Stimulated activated CD4-positive, alpha-beta T cell treated with anti-CD3 and anti-CD28 coated beads, Interleukin-2, amount 100 ng/mL, for 24 hours (primary cell): ENCODE results near the gene C1QL2.

Experiments
- DNase-seq, 2 donors: peaks; one replicate each; pipeline ENCODE4 v3.0.0-alpha.2; 2020

C1QL2 gene

GRCh38 chr2:119178776-119179175, 20.2 kb upstream of the C1QL2 start:
- DNase-seq: no peak

- no peak for DNase-seq
These were observed 19.3 kb upstream of the C1QL2 start for GRCh38 chr2:119177838-119178190.

DNA sequence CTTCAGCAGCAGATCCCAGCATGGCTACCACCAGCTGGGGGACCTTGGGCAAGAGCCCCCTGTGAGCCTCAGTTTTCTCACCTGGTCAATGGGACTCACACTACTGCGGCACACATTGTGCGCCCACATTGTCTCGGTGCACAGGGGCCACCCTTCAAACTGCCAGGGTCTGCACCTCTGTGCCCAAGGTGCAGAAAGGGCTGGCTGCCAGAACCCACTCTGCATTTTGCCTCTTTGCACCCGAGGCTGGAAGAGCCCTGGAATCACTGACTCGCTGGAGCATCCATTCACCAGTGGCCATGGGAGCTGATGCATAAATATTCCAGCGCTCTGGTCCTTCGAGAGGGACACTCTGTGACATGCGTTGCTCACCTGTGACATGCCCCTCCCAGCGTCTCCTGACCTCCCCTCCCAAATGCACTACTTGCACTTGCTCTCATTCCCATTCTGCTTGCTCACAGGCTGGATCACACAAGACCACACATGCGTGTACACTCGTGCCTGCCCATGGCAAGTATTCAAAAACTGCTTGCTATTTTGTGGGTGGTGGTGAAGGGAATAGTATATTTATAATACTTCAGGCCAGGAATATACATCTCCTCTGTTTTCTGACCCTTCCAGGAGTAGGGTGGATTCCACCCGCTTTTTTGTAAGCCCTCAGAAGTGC, 18.8 kb upstream of the C1QL2 start:
- no peak for DNase-seq

- DNase-seq: no peak
These were observed 17.0 kb upstream of the C1QL2 start for GRCh38 chr2:119175517-119175916.

- no peak for DNase-seq
These were observed 16.4 kb upstream of the C1QL2 start for GRCh38 chr2:119174993-119175347.

DNA sequence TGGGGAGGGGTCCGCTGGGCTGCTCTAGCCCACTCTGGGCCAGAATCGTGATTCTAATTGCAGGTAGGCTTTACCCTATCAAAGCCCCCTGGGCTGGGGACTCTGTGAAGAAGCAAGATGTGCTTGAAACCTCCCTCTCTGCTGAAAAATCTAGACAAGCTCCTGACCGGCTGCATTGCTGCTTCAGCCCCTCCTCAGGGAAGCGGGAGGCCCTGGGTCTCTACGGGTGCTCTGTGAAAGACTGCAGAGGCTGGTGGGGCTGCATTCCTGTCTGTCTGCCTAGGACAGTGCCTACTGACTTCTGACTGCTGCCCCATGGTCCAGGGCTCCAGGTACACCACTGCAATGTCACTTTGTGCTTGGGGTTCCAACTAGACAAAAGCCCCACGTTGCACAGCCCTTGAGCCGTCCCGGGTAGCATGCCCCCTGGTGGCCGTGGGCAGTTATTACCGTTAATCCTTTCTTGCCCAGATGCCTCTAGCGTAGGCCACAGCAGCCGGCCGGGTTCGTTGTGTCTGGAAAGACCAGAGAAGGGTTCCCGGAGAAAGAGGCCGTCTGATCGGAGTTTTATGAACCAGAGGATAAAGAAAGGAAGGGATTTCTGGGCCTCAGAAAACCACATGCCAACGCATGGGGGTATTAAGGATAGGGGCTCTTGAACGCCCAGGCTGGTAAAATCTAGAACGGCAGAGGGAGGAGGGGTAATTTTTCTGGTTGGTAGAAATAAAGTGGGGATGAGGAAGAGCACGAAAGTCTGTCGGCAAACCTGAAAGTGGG, 15.9 kb upstream of the C1QL2 start:
- DNase-seq: peak; percentile 69 to 71

GRCh38 chr2:119173556-119174060, 15.1 kb upstream of the C1QL2 start:
- no peak for DNase-seq

GRCh38 chr2:119170504-119170903, 12.0 kb upstream of the C1QL2 start:
- DNase-seq: no peak

DNA sequence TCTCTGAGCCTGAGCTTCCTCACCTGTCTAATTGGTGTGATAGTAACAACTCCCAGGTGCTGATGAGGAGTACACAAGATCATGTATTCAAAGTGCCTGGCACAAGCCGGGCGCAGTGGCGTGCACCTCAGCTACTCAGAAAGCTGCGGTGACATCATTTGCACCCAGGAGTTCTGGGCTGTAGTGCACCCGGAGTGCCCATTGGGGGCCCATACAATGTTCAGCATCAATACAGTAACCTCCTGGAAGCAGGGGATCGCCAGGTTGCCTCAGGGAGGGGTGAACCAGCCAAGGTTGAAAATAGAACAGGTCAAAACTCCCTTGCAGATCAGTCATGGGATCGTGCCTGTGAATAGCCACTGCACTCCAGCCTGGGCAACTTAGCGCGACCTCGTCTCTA, 11.2 kb upstream of the C1QL2 start:
- no peak for DNase-seq

DNA sequence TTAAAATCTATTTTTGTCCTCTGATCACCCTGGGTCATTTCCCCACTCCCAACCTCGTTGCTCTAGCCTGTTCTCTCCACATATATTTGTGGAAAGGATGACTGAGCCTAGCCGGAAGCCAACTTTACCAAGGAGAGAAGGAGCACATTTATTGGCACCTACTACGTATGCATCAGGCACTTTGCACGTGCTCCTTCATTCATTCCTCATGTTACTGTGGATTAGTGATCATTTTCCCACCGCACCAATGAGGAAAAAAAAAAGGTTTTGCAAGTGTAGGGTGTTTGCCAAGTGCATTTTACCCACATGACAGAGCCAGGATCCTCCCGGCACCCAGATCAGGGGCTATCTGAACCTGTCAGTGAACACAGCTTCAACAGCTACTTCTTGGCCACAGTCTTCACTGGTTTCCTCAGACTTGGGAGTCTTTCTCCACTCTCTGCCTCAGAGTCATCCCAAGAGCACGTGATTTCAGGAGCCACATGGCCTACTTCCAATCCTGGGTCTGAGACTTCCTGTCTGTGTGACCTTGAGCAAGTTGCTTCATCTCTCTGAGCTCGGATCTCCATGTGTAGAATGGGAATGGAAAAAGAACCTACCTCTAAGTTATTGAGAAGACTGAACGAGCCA, 1.9 kb upstream of the C1QL2 start:
- no peak for DNase-seq

GRCh38 chr2:119157850-119158511, 570 bp downstream of the C1QL2 start:
- no peak for DNase-seq

DNA sequence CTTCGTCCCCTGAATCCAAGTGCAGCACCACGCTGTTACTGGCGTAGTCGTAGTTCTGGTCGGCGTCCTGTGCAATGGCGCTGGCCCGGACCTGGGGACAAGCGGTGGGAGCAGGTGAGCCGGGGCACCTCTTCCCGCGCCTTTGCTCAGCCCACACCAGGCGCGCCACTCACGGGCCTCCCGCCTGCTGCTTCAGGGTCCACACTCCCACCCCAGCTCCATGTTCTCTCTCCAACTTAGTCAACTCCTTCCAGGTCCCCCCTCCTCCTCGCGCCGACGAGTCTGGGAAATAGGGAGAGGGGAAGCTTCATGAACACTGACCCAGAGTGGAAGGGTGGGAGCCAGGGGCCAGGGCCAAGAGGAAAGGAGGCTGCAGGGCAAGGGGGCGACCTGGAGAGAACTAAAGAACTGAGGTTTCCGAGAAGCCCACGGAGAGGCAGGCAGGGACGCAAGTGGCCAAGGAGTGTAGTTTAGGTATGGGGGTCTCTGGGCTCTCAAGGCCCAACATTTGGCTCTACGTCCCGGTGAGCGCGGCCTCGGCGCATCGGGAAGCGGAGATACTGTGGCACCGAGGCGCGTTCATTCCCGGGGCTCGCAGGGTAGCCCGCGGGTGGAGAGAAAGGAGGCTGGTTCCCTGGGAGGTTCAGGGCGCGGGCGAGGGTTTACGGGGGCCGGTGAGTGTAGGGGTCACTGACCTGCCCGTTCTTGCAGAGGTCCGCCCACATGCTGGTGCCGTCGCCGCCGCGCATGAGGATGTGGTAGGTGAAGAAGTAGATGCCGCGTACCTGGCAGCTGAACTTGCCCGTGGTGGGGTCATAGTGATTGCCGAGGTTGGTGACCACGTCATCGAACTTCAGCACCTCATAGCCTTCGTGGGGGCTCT, 1.4 kb downstream of the C1QL2 start:
- DNase-seq: no peak

DNA sequence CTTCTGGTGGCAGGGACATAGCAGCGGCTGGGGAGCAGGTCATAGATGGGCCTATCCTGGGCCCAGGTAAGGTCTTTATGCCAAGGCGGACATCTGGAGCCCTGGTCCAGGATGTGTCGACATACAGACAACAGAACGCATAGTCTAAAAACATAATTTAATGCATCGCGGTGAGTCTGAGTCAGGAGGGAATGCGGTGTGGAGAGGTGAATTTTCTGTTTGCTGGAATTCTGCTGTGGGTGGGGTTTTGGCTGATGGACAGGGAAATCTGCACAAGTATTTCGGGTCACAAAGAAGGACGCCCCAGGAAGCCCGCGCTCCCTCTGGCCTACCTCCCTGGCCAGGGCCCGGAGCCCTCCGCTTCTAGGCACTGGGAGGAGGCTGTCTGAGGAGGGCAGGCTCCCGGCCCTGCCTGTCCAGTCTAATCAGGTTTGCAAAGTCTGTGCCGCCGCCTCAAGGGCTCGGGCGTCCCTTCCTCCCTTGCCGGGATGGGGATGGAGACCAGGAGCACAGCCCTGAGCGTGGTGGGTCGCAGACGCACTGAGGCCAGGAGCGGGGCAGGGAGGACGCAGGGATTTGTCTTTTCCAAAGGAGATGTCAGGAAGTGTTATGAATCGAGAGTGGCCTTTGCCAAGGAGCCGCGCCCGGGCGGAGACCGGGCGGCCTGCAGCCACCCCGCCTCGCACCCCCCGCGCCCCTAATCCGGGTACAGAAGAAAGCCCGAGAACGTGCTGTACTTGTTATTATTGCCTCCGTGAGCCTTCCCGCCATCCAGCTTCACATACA, 2.3 kb downstream of the C1QL2 start:
- no peak for DNase-seq

- DNase-seq: no peak
These were observed 2.9 kb downstream of the C1QL2 start for GRCh38 chr2:119155633-119156032.

- DNase-seq: no peak
These were observed 4.5 kb downstream of the C1QL2 start for GRCh38 chr2:119154076-119154475.

- no peak for DNase-seq
These were observed 8.9 kb downstream of the C1QL2 start for GRCh38 chr2:119149611-119150010.

GRCh38 chr2:119147776-119148715, 10.5 kb downstream of the C1QL2 start:
- no peak for DNase-seq

- no peak for DNase-seq
These were observed 13.7 kb downstream of the C1QL2 start for GRCh38 chr2:119144806-119145205.

GRCh38 chr2:119142824-119143223, 15.7 kb downstream of the C1QL2 start:
- DNase-seq: no peak

- DNase-seq: no peak
These were observed 21.0 kb downstream of the C1QL2 start for GRCh38 chr2:119137502-119137901.

- no peak for DNase-seq
These were observed 21.7 kb downstream of the C1QL2 start for GRCh38 chr2:119136872-119137271.
